Midbrain (tissue), 1 donor: ENCODE results near the gene SRSF1.
"Not testable (repeated sequence)": the region's sequence is repeated elsewhere in the genome, so short reads cannot be mapped to it uniquely, and the experiment has no call there.

Experiments
- DNase-seq: peaks from one replicate; lab custom pipeline; 2025; lab: John Stamatoyannopoulos, UW

The SRSF1 gene, protein sequence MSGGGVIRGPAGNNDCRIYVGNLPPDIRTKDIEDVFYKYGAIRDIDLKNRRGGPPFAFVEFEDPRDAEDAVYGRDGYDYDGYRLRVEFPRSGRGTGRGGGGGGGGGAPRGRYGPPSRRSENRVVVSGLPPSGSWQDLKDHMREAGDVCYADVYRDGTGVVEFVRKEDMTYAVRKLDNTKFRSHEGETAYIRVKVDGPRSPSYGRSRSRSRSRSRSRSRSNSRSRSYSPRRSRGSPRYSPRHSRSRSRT

DNA sequence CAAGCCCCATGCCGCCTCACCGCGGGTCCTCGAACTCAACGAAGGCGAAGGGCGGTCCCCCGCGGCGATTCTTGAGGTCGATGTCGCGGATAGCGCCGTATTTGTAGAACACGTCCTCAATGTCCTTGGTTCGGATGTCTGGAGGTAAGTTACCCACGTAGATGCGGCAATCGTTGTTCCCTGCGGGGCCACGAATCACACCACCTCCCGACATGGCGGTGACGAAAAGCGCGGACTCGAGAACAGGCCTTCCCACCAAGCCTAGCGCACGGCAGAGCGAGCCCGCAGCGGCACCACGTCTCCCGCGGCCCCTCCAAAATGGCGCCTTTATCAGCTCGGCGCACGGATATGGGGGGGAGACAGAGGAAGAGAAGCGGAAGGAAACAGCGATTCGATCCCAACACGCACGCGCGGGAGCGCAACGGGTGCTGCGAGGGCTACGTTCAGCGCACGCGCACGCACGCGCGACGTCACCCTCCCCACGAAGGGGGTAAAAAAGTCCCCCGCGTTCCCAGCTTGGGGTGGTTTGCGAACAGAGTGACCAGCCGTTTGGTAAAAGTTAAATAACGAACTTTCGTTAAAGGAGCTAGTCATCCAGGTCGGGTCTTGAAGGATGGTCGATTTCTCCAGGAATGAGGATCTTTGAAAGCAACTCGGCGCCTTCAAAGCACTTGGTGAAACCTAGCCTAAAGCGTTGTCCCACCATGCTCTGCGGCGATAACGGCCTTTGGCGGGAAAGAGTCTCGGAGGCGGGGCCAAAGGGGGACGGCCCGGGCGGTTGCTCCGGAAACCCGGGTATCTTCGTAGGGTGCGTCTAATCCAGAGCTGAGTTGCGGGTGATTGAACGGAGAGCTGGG lies at the start of gene SRSF1:
TSS of gene SRSF1 (minus strand) at position 323 of the 857 bp plus-strand sequence. CDS start at position 214, 109 bp downstream.
- DNase-seq, result peak; percentile 98

DNA sequence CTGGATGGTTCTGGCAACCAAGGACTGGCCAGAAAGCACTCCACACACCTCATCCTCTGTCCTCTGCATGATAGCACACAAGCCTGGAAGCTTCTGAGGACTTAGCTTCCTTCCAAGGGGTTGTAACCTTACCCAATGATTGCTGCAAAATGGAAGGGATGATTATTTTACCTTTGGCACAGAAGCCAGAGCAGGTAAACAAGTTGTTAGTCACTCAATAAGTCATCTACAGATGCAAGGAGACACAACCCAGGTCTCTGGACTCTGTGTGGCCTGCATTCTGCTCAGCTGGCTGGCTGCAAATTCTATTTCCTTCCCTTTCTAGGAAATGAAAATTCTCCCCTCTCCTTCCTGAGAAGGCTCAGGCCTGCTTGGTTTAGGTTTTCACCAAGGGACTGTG lies 49.4 kb upstream of the SRSF1 start:
- DNase-seq, result no peak

DNA sequence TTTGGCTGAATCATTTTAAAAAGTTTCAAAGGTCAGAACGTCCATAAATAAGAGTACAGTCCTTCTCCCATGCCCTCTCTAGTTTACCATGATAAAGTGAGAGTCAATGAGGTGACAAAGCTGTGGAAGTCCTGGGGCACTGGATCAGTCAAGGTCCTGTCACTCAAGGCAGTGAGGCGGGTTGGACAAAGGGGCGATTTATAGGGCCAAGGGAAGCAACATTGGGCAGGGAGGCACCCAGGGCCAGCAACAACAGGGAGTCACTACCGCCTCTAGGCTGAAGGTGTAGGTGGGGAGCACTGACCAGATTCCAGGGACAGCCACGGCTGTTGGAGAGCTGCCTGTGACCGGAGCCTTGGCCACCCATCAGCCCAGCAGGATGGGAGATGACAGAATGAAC lies 47.6 kb upstream of the SRSF1 start:
- no peak for DNase-seq

DNA sequence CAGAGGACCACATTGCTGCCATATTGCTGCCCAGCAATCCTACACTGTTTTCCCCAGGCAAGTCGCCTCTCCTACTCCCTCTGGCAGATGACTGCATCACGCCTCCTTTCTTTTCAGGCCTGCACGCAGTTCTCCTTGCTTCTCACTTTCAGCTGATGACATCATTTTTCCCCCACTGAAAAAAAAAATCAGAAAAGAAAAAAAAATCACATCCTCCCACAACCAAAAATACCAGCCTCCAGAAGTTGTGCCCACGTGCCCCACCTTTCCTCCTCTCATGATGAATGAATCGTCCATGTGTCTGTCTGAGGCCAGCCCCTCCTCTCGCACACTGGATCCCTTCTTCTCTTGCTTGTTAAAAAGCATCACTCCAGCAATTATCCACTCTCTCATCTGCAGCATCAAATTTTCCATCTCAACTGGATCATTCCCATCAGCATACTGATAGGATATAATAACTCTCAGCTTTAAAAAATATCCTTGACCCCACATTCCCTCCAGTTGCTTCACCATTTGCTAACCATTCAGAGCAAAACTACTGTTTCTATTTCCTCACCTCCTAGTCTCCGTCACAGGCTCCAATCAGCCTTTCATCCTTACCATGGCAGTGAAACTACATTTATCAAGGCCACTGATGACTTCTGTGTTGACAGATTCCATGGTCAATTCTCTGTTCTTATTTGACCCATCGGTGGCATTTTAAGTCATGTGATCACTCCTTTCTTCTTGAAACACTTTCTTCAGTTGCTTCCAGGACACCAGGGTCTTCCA lies 46.1 kb upstream of the SRSF1 start:
- no peak for DNase-seq

DNA sequence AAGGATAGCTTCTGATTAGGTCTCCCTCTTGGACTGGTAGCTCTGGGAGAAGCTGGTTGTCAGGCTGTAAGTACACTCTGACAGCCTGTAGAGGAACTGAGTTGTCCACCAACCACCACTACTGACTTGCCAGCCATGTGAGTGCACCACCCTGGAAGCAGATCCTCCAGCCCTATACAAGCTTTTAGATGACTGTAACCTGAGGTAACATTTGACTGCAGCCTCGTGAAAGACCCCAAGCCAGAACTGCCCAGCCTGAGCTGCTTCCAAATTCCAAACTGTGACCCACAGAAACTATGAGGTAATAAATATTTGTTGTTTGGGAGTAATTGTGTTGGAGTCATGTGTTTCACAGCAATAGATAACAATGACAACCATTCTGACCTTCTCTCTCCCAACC lies 45.4 kb upstream of the SRSF1 start:
- no peak for DNase-seq

DNA sequence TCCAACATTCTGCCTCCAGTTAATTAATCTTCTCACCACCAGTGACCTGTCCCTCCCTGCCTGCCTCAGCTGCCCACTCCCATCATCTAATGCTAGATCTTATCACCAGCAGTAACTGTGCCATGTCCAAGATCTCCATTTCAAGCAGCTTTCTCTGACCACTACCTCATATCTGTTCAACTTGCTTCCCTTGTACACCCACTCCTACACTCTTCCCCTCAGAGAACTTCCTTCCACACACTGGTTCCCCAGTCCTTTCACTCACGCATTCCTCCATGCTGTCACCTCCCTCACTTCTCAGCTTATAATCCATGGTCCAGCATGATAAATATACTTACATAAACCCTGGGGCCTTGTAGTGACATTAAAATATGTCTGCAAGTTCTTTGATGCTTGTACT lies 44.4 kb upstream of the SRSF1 start:
- DNase-seq, result no peak

DNA sequence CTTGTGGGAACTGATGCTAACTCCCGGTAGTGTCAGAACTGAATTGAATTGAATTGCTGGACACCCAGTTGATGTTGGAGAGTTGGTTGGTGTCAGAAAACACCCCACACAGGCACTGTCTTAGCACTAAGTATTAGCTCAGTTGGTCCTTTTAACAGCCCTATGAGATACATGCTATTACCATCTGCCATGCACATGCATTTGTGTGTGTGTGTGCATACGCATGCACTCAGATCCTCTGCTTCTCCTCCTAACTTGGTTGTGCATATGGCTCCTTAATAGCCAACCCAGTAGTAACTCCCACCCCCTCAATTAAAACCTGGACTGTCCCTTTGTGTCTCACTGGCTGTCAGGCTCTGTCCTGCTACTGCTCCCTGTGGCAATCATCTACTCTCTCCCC lies 43.9 kb upstream of the SRSF1 start:
- DNase-seq, result no peak

DNA sequence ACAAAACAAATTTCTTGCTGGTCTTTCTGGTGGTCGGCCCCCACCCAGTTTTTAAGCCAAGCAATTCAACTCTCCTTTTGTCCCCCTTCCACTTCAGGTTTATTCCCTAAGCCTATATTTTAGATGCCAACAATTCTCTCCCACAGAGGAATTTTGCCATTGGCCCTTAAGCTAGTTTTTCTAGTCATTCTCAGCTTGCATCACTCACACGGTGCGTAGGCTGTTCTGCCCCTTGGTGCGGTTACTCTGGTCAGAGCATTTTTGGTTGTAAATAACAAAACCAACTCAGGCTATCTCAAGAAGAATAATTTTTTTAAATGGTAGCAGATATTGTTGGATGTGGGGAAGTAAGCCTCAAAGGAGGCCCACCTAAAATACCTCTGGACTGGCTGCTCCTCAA lies 42.5 kb upstream of the SRSF1 start:
- DNase-seq, result no peak

DNA sequence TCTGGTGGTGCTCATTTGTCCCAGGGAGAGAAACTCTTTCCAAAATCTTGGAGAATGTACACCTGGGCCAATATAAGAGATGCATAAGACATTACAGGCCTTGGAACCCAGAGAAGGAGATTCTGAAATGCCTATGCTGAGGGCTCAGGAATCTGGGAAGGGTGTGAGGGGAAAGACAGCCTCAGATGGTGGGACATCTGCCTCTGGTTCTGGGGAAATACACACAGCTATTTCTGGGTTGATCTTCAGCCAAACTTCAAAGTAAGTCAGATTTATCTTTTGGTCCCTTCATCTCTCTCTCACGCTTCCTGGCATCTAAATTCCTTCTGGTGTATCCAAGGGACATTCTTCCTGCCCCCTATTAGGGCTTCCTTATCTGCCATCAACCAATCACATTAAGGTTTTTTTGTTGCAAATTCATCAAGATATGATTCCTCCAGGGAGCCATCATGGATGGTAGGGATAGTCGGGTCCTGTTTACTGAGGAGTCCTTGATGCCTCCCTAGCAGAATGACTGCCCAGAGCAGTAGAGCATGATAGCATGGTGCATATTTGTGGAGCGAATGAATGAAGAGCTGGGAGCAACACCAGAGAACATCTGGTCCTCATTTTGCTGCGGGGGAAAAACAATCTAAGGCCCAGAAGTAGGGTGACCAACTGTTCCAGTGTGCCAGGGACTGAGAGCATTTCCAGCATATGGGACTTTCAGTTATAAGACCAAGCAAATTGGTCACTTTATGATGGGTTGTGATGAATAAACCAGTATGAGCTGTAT lies 40.5 kb upstream of the SRSF1 start:
- DNase-seq, result no peak

DNA sequence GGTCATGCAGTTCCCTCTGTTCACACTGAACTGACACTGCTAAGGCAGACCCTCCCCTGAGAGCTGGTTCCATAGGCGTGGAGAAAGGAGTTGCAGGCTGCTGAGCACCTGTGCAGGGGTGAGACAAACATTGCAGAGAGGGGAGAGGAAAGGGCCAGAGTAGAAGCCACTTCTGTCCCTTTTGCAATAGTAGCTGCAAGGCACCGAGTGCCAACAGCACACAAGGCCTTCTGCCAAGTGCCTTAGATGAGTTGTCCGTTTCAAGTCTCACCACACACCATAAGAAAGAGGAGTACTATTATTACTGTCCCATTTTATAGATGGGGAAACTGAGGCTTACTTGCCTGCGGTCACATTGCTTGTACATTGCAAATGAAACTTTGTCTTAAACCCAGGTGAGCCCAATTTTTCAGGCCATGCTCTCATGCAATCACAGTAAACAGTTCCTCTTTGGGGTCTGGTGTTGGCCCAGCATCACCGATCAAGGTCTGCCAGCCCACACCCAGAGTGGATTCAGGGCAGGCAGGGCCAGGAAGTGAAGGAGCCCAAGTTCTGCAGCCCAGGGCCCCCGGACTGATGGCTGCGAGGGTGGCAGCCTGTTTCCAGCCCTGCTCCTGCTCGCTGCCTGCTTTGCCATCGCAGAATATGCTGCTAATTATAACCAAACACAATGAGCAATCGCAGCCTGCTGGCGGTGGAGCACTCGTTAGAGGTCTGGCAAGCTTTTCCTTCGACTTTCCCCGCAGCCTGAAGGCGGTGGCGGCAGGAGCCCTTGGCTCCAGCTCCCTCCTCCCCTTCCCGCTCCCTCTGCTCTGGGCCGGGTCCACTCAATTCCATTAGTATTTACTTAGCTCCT lies 39.4 kb upstream of the SRSF1 start:
- no peak for DNase-seq

DNA sequence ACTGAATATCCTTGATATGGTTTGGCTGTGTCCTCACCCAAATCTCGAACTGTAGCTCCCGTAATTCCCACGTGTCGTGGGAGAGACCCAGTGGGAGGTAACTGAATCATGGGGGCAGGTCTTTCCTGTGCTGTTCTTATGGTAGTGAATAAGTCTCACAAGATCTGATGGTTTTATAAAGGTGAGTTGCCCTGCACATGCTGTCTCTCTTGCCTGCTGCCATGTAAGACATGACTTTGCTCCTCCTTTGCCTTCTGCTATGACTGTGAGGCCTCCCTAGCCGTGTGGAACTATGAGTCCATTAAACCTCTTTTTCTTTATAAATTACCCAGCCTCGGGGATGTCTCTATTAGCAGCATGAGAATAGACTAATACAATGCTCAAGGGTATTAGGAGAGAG lies 37.2 kb upstream of the SRSF1 start:
- DNase-seq, result not testable (repeated sequence)

DNA sequence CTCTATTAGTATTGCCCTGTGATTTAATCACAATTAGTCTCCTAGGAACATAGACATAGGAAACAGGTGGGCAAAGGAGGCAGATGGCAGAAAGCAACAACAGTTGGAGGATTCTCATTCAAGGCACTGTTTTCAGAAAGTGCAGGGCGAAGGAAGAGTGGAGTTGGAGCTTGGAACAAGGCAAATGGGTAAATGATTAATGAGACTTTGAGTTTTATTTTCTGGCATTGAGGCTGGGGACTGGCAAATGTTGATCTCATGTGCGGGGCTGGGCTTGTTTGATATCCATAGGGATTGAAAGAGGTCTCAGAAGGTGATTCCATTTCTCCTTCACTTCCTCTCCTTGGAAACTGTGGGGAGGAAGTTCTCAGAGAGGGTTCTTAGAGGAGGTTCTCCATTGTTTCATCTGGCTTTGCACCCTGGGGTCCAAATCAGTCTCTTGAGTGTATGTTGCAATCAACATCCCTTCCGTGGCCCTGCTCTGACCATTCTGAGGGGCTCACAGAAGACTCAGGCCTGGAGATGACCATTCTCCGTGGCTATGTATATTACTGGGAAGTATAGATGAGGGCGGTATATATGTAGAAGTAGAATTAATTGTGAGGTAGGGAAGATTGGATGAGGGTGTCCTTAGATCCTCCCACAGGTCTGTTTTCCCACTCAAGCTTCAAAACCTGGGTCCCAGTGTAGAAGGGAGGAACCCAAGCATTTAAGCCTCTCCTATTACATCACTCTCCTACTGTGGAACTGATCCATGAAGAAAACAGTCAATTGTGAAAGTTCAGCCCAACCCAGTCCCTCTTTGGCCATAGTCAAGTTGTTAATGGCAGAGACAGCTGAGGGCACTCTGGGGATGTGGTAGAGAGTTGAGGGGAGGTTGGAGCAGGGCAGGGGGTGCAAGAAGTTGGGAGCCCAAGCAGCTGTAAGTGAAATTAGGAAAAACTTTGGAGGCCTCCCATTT lies 36.5 kb upstream of the SRSF1 start:
- DNase-seq, result no peak

DNA sequence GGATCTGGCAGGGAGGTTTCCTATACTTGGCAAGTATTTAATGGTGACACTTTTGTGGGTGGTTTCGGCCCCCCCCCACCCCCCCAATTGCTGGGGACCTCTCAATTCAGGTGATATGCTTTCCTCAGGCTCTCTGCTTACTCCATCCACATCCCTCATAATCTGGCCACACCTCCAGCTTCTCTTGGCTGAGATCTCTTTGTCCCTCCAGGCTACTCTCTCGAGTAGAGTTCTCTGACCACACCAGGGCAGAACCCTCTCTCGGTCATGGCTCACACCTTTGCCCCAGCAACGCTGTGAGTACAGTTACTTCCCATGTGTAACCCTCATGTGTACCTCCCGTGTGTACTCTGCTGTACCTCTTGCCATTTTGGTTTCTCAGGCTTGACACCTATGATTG lies 34.1 kb upstream of the SRSF1 start:
- no peak for DNase-seq

DNA sequence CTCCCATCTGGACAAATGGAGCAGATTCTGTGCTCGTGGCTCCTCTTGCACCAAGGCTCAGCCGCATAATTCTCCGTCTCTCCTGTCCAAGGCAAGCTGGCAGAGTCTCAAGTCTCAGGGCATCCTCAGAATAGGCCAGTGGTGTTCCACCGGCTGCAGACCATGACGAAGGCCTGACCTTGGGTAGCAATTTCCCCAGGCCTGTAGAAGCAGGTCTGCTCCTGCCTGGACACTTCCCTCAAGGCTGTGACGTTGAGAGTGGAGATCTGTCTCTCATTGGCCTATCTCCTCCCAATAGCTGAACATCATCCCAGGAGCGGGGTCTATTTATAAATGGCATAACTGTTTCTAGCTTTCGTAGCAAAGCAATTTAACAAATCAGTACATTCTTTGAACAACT lies 33.3 kb upstream of the SRSF1 start:
- DNase-seq, result no peak

DNA sequence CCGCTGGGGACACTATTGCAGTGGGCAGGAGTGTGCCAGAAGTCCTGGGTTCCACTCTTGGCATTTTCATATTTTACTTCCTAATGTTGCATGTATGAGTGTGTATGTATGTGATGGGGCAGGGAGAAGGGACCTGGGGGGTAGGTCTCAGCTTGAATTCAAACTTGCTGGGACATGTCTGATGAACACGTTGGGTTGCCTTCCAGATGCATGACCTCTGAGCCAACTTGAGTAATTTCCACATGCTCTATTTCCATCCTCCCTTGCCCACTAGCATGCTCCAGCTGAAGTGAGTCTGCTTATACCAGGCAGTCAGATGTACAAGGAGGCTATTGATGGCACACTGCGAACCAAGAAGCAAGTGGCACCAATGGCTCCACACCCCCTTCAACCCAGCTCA lies 32.9 kb upstream of the SRSF1 start:
- DNase-seq, result no peak

DNA sequence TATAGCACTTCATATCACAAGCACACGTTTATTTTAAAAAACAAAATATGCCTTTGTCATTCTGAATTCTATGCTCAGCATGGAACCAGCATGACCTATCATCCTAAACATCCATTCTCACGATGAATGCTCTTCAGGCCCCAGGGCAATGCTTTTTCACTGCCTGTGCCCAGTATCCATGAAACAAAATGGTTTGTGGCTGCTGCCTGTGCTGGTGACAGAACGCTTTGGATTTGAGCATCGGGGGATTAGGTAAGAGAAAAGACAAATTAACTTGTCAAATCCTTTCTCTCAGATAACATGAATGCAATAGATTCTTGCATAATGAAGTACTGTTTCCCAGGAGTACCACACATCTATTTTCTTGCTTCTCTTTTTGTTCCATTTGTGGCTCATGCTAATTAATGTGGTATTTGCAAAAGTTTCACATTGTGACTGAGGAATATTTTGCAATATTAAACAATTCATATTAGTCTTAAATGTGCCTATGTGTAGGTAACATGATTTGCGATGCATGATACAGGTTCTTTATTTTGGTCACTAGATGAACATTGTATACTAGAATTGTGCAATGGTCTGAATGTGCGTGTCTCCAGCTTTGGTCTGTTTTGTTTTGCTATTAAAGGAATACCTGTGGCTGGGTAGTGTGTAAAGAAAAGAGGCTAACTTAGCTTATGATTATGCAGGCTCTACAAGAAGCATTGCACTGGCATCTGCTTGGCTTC lies 25.8 kb upstream of the SRSF1 start:
- no peak for DNase-seq

DNA sequence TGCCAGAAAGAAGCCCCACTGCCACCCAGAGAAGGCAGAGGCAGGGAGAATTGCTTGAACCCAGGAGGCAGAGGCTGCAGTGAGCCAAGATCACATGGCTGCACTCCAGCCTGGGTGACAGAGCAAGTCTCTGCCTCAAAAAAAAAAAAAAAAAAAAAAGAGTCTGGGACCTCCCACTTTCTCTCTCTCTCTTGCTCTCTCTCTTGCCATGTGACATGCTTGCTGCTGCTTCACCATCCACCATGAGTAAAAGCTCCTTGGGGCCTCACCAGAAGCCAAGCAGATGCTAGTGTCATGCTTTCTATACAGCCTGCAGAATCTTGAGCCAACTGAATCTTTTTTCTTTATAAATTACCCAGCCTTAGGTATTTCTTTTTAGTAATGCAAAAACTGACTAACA lies 21.5 kb upstream of the SRSF1 start:
- DNase-seq, result no peak

DNA sequence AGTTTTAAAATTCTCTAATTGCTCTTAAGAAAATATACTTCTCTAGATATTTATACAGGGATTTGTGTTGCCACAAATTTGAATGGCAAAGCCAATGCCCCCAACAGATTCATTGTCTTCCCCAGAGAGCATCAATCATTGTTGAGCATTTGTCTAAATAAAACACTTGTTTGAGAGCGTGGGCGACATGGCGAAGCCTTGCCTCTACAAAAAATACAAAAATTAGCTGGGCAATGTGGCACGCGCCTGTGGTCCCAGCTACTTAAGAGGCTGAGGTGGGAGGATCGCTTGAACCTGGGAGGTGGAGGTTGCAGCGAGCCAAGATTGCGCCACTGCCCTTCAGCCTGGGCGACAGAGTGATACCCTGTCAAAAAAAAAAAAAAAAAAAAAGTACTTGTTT lies 13.4 kb upstream of the SRSF1 start:
- DNase-seq, result no peak

DNA sequence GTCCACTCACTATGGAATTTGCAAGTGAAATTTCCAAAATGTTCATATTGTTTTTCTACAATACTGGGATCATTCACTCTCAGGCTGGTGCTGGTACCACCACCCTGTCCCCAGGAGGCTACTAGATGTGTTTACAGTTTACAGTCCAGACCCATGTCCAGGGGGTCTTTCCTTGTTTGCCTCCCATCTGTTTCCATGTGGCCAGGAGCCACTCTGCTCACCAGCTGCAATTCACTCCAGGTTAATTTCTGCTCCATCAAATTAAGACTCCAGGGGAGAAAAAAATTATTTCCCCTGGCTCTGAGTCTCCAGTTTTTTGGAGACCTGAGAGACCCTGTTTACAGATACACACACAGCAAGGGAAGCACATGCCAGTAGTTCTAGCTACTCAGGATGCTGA lies 12.5 kb upstream of the SRSF1 start:
- DNase-seq, result no peak
